HG03060 (cell line): Measurements from ENCODE around the gene CASK.

Source experiments
- ATAC-seq: cut with Tn5 transposase; IDR thresholded peaks from one replicate; pipeline ENCODE4 v1.9.1; 2021; ENCODE audit warnings: low read depth, moderate number of reproducible peaks; ENCODE audit not compliant: unreplicated experiment

The CASK gene

DNA sequence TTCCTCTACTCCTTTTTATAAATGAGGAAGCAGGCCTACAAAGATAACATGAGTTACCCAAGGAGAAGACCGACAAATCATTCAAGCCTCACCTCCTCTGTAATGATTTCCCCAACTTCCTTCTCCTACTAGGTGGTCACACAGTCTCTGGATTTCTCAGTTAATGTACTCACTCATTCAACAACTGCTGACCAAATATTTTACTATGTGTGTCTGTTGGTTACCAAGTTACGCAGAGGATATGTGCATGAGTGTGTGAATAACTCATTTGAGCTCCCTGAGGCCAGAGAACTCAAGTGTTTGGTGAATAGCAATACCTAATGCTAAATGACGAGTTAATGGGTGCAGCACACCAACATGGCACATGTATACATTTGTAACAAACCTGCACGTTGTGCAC lies 10.4 kb downstream of the CASK start:
- no peak for ATAC-seq

DNA sequence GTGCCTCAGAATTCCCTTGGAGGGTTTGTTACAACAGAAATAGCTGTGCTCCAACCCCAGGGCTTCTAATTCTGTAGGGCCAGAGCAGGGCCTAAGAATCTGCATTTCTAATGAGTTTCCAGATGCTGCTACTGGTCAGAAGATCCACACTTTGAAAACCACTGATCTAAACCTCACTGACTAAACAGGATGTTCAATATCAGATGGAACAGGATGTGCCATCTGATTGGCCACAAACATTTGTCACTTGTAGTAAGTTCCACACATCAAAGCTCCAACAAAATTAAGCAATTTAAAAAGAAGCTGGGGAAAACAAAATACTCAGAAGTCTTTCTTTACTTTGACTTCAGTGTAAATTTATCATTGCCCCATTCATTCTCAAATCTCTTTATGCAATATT lies 14.3 kb downstream of the CASK start:
- no peak for ATAC-seq

DNA sequence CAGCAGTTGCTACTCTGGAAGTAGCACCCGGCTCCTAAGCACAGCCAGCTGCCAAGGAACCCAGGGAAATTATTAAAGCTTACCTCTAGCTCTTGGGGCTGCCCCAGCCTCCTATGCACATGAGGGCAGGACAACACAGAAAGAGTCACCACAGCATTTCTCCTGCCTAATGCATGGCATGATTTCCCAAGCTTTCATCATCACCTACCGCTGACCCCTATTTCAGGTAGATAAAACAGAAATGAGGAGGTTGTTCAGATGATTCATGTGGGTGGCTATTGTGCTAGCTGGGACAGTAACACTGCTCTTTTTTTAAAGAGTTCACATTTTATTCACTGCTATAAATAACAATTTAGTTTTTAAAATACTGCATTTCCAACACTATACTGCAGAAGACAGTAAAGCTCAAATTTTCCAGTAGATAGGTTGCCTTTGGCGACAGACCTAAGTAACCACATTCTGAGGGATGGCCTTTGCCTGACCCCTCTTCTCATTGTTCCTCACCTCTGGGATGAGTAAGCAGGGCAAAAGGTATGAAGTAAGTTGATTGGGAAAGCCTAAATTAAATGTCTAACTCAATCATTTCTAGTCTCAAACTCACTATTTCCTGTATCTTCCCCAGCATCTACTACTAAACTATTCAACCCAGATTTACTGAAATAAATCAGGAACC lies 16.7 kb downstream of the CASK start:
- ATAC-seq: no peak

DNA sequence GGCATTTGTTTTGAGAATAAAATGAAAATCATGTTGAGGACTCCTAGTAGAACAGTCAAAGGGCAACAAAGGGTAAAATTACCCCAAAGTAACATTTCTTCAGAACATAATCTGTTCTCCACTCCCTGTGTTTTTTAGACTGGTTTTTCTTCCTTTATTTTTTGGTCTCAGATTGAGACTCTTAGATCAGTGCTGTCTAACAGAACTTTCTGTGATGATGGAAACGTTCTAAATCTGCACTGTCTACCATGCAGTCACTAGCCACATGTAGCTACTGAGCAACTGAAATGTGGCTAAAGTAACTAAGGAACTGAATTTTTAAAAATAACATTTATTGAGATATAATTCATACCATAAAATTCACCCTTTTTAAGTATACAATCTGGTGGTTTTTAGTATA lies 19.8 kb downstream of the CASK start:
- ATAC-seq: no peak

DNA sequence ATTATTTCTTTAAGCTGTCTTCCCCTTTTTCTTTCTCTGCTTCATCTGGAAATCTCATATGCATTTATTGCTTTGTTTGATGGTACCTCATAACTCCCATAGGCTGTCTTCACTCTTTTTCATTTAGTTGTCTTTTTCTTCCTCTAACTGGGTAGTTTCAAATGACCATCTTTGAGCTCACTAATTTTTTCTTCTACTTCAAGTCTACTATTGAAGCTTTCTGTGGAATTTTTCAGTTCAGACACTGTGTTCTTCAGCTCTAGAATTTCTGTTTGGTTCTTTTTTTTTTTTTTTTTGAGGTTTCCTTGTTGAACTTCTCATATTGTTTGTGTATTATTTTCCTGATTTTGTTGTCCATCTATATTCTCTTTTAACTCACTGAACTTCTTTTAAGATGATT lies 23.0 kb downstream of the CASK start:
- ATAC-seq: no peak

DNA sequence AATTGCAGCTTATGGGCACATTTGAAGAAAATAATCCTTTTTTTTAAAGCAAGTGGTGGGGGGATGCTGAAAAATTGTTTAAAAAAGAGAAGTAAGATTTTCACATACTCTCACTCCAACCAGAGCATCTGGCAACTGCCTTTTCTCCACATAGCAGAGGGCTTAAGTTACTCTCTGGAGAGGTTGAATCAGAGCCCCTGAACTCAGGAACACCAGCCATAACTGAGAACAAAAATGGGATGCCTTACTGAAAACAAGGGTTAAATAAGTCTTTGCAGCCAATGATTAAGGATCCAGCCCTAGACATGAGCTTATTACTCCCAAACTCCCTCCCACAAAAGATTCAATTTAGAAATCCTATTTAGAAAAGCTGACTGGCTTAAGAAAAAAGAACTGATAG lies 27.5 kb downstream of the CASK start:
- no peak for ATAC-seq

DNA sequence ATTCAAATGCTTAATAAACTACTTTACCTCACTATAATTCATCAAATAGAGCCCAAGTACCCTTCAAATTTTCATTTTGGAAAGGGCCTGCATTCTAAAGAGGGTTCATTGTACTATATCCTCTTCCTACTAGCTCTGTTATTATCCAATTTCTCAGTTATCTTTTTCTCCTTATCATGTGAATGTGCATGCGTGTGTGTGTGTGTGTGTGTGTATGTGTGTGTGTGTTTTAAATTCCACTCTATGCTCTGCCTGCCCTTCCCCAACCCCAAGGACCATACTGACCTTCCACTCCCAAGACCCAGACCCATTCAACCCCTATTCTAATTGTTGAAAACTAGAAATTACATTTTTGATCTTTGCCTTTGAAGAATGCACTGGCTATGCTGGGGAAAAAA lies 33.3 kb downstream of the CASK start:
- no peak for ATAC-seq

DNA sequence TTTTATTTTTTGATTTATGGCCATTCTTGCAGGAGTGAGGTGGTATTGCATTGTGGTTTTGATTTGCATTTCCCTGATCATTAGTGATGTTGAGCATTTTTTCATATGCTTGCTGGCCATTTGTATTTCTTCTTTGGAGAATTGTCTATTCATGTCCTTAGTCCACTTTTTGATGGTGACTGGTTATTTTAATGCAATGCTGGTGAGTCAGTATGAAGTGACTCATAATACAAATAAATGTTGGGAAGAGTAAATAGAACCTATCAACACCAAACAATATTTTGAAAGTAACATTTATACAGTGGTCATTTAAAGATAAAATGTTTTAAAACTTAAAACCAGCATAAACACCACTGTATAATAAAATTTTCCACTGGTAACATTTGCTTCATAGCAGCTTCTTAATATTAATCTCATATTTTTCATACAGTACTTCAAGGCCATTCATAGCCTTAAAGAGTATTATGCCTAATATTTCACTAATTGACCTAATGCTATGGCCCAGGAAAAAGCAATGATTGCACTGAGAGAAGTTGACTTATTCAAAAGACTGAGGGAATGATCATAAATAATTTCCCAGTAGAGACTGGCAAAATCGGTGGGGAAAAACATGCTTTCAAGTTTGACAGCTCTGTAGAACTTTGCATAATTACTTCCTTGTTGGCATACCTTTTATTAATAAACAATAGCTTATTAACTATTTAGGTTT lies 33.9 kb downstream of the CASK start:
- no peak for ATAC-seq

DNA sequence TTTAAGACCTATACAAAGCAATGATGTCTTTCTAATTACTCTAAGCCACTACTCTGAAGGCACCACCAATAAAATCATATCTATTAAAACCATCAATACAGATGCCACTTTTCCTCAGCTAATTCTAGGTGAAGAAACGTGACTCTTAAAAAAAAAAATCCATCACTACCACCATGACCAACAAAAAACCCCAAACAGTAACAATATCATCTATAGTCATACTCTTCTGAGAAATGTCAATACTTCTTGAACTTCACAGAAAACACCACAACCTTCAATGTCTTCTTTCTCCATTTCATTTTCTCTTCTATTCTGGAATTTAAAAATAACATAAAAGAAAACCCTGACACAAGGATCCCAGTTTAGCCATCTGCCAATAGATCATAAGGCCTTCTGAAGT lies 35.7 kb downstream of the CASK start:
- no peak for ATAC-seq

DNA sequence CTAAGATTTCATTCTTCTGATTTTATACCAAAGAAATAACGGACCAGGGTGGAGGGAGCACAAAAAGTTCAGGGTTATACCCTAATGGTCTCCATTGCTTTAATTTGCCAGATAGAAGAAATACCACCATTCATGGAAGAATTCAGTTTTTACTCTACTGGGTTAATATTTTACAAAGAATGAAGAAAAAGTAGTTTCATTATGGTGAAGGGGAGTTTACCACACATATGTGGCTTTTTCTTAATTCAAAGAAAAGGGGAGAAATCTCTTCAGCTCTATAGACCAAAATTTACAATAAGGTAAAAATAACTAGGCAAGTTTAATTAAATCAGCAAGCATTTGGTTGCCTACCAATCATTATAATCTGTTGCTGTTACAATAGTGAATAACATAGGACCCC lies 37.6 kb downstream of the CASK start:
- no peak for ATAC-seq

DNA sequence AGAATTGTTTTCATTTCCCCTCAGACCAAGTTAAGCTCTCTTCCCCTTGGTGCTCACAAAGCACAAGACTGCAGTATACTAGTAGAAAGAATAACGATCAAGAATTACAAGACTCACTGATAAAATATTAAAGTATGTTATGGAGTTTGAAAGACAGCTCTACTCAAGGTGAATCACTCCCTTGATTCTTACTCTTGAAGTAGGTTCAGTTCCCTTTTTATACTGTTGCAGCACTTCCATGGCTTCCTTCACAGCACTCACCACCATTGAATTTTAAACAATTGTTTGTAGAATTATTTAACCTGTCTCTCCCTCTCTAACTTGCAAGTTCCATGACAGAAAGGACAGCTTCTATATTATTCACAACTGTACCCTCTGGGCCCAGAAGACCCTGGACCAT lies 42.2 kb downstream of the CASK start:
- no peak for ATAC-seq

DNA sequence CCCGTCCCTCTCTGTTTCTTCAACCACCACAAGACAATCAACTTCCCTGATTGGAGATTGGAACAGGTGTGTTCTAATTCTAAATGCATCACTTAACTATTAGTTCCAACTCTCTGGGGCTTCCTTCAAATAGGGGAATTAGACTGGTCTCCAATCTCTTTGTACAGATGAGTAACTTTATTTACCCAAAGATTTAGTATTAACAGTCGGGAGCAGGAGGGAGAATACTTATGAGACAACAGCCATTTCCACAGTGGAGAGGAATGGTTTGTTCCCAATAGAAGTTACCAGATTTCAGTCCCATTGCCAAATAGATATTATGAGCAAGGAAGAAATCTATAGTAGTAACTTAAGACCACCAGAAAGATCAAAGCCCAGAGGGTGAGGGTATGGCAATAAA lies 46.2 kb downstream of the CASK start:
- ATAC-seq: no peak

DNA sequence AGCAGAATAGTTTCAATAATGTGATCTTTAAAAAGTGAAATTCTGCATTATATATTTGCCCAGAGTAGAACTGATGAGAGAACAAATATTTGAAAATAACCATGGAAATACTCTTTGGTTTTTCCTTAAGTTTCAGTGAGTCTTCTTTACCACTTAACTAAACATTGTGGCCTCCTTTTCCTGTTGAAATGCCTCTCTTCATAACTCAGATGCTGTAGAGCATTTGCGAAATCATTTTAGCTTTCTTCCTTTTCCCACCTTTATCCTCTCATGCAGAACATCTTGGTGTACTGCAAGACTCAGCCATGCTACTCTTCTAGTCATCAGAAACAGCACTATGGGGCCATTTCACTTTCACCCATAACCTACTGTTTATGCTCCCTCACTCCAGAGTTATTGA lies 48.2 kb downstream of the CASK start:
- no peak for ATAC-seq

DNA sequence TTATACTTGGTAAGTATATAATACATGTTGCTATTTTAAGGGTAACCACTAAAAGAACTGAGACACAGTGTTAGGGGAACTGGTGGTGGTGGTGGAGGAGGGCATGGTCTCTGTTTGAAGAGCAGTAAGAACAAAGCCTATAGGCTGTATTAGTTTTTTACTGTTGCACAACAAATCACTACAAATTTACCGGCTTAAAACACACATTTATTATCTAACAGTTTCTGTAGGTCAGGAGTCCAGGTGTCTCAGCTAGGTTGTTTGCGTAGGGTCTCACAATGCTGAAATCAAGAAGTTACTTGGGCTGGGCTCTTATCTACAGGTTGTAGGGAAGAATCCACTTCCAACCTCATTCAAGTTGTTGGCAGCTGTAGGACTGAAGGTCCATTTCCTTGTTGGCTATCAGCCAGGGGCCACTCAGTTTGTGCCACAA lies 52.6 kb downstream of the CASK start:
- no peak for ATAC-seq

DNA sequence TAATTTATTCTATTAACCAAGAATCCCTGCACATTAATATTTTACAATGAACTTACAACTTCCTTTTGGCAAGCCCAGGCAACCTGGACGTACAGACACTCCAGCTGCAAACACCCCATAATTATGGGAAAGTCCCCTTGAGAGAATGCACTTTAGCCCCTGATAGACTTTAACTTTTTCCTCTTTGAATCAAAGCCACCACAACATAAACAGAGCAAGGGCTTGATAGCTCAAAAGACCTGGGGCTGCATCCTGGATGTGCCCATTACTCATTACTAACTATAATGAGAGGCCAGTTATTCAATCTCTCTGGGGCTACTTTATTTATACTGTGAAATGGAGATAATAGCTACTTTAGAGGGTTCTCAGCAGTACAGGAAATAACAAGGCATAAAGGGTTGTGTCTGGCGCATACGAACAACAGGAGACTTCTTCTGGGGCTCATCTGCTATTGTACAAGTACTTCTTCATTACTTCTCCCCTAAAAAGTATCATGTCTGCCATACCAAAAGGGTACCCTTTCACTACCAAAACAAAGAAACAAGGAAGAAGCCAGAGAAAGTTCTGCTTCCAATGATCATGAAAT lies 54.9 kb downstream of the CASK start:
- ATAC-seq: no peak

DNA sequence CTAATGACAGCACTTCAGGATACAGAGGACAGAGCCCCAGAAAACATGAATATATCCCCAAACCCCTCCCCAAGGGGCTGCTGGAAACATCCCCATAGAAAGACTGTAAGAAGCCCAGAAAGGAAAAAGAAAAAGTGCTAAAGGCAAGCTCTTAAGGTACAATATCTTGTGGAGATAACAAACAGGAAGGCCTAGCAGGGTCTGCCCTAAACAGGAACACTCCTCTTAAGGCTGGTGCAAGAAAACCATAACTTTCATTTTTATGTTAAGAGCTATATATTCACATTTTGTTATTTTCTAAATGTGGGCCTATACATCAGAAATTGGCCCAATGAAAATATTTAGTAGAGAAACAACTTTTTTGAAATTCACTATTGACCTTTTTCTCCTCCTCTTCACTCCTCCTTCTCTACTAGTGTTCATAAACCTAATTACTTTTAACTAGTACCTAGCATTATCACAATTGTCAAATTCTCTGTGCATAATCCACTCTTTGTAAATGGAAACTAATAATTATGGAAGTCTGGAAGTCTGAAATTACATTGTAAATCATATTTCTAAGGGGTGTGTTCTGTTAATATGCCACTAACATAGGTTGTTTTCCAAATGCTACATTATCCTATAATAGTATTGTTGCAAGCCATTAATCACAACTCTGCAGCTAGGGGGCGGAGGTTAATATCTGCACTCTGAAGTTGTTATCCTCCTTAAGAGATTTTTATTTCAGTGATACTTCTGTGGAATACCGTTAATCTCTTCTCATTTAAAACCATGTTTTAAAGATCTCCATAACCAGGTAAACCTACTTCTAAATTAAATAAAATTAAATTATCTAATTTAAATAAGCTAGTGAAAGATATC lies 59.8 kb downstream of the CASK start:
- no peak for ATAC-seq

DNA sequence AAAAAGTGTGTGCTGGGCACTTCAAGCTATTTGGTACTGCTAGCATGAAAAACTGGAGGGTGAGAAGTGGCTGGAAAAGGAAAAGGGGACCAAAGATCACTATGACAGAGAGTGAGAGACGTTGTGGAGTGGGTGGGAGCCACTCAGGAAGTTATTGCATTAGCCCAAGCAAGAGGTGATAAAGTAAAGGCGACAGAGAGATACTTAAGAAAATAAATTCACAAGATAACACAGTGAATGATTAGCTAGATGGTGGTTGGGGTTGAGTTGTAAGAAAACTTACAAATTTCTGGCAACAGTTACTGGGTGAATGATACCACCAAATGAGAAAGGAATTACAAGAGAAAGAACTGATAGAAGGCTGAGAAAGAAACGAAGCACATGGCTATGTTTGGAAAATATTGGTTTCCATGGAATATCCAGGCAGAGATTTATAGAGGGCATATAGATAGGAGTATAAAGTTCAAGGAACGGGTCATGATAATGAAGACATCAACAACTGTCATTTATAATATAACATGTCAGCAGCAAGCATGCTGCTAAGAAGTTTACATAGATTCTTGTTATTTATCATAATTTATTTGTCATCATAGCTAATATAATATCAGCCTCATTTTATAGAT lies 60.7 kb downstream of the CASK start:
- ATAC-seq: no peak

DNA sequence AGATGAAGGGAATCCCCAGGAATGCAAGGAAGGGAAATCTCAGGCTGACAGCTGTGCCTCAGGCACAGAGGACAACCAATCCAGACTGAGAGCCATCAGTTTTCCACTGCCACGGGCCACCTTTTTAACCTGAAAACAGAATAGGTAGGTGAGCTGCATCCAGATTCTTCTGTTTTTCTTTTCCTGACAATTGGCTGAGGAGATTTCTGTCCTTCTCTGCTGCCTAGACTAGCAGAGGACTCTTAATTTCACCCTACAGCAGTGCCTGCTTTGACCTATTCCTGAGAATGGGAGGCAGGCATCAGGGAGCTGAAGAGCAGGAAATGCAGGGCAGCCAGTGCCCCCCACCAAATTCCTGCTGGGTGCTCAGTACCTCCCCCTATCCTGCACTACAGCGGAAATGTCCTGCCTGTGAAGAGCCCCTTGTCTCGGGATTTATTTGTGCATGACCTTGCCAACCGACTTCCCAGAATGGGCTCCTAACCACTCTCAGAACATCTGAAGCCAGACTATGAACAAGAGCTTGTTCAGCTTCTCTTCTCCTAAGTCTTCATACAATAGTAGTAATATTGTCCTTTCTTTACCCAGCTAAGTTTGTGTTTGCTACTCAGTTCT lies 65.1 kb downstream of the CASK start:
- ATAC-seq: no peak

DNA sequence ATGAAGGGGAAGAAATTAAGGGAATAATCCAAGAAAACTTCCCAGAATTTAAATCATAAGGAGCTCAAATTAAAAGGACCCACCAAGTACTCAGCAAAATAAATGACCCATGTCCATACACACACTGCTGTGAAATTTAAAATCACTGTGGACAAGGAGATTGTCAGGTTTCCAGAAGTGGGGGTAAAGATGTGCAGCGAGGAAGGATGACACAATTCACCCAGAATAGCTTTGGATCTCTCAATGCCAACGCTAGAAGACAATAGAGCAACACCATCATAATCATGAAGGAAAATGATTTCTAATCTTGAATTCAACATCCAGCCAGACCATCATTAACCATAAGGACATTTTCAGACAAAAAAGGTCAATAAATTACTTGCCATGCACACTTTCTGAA lies 65.7 kb downstream of the CASK start:
- ATAC-seq: no peak

DNA sequence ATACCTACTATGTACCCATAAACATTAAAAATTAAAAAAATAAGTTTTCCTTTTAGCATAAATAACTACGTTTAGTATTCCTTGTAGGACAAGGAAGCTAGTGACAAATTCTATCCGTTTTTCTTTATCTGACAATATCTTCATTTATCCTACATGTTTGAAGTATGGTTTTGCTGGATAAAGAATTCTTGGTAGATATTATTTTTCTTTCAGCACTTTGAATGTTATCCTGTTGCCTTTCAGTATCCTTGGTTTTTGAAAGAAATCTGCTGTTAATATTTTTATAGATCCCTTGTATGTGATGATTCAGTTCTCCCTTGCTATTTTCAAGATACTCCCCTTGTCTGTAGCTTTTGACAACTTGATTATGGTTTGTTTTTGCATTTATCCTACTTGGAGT lies 76.6 kb downstream of the CASK start:
- no peak for ATAC-seq
